DMS53 (cell line): Measurements from ENCODE around the gene SUGP2.

ENCODE experiments used
- DNase-seq: peaks from one replicate; lab custom pipeline; 2025; lab: John Stamatoyannopoulos, UW

SUGP2 gene

DNA sequence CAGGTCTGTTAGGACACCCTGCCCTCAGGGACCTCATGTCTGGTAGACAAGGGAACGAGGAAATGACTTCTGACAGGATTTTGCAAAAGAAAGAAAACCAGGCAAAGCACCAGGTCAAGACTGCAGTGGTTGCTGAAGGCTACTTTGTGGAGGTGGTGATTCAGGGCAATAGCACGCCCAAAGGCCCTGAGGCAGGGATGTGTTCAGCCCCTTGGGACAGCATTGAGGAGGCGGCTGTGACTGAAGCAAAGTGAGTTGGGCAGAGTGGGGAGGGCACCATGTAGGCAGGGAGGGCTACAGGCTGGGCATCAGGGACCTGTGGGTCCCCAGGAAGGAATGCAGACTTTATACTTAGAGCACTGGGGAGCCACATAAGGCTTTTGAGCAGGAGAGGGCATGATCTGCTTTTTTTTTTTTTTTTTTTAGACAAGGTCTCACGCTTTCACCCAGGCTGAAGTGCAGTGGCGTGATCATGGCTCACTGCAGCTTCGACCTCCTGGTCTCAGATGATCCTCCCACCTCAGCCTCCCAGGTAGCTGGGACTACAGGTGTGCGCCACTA lies 81.5 kb downstream of the SUGP2 start:
- DNase-seq: peak; percentile 24

DNA sequence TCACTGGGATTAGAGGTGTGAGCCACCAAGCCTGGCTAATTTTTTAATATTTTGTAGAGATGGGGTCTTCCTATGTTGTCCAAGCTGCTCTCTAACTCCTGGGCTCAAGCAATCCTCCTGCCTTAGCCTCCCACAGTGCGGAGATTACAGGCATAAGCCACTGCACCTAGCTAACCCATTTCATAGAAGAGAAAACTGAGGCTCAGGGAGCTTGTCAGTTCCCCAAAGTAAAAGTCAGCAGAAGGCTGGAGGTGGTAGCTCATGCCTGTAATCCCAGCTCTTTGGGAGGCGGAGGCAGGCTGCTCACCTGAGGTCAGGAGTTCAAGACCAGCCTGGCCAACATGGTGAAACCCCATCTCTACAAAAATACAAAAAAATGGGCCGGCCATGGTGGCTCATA lies 83.5 kb downstream of the SUGP2 start:
- DNase-seq: no peak

DNA sequence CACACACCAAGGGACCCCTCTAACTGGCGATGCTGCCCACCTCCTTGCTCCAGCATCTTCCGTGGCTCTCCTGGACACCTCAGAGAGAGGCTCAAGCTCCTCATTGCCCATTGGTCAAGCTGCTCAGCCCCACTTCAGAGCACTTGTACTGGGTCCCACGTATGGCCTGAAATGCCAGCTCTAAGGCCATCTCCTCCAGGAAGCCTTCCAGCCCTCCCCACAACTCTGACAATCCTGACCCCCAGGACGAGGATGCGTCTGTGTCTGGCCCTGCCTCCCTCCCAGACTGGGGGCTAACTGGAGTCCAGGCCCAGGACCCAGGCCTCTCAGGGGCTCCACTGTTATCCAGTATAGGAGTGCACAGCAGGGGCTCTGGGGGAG lies 84.4 kb downstream of the SUGP2 start:
- no peak for DNase-seq

DNA sequence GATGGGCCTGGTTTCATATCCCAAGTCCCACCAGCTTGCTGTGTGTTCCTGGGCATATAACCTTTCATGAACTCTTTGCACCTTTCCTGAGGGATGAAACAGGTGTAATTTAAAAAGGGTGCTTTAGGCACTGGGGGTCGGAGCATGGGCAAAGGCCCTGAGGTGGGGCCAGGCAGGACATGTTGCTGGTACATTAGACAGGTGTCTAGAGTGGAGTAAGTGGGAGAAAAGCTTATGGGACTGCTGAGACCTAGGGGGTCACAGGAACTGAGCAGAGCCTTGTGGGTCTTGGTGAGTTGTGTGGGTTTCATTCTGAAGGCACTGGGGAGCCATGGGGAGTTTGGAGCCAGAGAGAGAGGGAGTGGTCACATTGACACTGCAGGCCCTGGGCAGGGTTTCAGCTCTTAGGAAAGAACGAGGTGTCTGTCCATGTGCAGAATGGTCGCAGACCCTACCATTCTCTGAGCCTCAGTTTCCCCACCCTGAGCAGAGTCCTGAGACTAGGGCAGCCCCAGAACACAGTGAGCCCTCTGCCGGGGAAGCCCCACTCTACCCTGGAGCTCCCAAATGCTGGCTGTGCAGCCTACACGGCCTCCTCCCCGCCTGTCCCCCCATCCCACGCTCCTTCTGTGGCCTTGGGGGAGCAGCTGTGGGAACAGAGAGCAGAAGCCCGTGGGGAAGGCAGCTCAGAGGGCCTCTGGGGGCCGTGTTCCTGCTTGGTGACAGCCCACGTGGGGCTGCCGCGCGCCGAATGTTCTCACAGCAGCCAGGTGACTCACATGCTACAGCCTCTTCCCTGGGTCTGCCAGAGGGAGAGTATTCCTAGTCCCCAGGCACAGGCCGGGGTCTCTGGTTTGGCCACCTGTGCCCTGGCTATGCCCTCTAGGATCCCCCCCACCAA lies 85.0 kb downstream of the SUGP2 start:
- no peak for DNase-seq

DNA sequence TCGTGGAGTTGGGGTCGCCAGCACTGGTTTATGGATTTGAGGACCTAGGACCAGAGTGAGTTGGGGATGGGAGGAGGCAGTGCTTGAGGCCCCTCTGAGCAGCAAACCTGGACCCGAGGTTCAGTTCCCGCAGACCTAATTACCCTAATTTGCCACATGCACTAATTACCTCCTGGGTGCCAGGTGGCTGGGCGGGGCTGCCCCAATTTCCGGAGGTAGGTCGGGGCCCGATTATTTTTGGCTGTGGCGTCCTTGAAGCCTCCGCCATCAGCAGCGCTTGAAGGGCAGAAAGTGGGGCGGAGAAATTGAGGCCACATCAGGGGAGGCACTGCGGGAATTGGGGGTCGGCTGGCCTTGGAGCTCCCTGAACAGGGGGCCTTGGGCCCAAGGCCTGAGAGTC lies 86.4 kb downstream of the SUGP2 start:
- DNase-seq: no peak

DNA sequence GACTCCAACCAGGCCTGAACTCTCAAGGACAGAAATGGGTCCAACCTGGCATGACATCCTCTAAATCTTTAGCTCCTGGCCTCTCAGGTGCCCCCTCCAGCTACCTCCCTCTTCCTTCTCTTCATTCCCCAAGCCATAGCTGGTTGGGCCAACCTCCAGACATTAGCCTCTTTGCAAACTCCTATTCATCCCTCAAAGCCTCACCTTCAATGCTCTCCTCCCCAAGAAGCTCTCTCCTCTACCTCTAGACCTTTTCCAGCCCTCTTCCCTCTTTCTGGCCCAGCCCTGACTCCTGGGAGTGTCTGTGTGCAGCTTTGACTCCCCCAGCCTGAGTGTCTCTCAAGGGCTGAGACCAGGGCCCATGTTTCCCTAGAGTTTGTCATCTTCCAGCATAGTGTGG lies 87.0 kb downstream of the SUGP2 start:
- no peak for DNase-seq

DNA sequence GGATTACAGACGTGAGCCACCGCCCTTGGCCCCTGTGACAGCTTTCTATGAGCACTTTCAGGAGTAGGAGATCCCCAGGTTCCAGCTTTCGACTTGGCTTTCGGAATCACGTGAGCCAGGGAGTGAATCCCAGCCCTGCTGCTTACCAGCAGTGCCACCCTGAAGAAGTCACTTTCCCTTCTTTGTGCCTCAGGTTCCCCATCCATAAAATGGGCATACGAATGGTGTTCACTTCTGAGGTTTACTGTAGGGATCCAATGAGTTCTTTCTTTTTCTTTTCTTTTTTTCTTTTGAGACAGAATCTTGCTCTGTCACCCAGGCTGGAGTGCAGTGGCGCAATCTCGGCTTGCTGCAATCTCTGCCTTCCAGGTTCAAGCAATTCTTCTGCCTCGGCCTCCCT lies 88.0 kb downstream of the SUGP2 start:
- no peak for DNase-seq

DNA sequence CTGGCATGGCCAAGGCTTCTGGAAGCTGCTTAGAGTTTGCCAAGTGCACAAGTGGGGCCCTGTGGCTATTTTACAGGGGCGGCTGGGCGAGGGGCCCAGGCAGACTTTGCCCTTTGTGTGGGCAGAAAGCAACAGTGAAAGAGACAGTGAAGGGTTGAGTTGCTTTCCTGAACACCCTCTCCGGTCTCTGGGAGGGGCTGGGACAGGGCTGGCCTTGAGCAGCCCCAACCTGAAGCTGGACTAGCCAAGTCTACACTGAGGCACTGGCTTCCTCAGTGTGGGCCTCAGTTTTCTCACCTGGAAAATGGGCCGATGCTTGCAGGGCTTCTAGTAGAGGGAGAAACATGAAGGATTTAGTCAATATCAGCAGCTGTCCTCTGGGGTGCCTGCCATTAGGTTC lies 89.9 kb downstream of the SUGP2 start:
- no peak for DNase-seq

DNA sequence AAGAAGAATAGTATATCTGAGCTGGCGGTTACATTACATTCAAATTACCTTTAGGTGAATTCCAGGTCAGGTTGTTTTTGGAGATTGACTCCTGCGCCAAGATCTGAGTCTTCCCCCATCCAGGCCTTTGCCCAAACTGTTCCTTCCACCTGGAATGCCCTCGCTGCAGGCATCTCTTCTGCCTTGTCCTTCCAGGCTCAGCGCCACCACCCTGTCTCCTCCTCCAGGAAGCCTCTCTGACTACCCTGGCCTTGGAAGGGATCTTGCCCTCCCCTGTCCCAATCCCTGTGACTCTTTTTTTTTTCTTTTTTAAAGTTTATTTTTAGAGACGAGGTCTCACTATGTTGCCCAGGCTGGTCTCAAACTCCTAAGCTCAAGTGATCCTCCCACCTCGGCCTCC lies 90.6 kb downstream of the SUGP2 start:
- no peak for DNase-seq

DNA sequence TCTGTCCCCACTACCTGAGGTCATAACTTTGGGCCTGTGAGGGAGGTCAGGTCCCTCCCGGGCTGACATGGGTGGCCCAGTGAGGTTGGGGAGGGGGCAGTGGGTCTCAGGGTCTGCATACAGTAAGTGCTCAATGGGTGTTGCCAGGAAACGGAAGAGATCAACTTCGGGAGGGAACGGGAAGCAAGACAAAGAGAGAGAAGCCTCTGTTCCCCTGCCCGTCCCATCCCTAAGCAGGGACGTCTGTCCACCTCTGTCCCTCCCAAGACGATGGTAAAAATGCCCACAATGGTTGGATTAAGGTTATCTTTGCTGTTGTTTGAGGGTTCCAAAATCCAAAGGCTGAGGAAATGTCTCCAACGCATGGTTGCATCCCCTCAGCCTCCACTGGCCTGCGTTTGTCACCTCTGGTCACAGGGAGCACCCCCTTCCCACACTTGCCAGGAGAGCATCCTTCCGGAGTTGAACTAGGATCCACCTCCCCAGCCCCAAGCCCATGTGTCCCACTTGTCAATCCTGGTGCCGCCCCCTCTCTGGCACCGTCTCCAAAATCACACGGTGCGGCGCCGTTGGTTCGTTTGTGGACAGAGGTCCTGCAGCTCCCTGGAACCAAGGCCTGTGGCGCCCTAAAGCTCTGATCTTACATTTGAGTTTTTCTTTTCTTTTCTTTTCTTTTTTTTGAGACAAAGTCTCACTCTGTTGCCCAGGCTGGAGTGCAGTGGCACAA lies 91.5 kb downstream of the SUGP2 start:
- no peak for DNase-seq
